IMR-90 (cell line): Measurements from ENCODE around the gene BSPRY. TPM values are rescaled to one million over a fixed set of nuclear protein-coding genes. Genes with fewer than 3 reads are reported as not detected.
A peak's percentile ranks its signal among the peaks of the same experiment; 100 is the strongest.

Source experiments
- ATAC-seq: fragments of 200-7000 bp; cut with Tn5 transposase; 2 replicates; pipeline ENCODE4 v1.9.1; 2020; ENCODE audit warnings: low read depth, mild to moderate bottlenecking, moderate library complexity
- BruUV-seq: library from RNA; stranded (reverse); fragments of 400-500 nt; replicated peaks from 2 replicates; lab custom pipeline; 2021; lab: Mats Ljungman, UMichigan
- CTCF ChIA-PET: fragments of 300-600 bp; formaldehyde crosslinking; extraction: SDS; loops from one replicate; lab custom pipeline; 2021; ENCODE audit warnings: antibody characterized with exemption; lab: Yijun Ruan, JAX
- POLR2A ChIA-PET: fragments of 300-600 bp; sonication (Branson Sonifier 250); formaldehyde crosslinking; loops from one replicate; lab custom pipeline; 2022; ENCODE audit warnings: antibody characterized with exemption; ENCODE audit not compliant: unreplicated experiment; lab: Charles Lee
- DNase-seq: peaks from one replicate; pipeline ENCODE4 v3.0.0; 2013
- H2AFZ ChIP-seq: replicated peaks from 2 replicates; pipeline ENCODE3; 2013; ENCODE audit warnings: low read length, mild to moderate bottlenecking; ENCODE audit not compliant: poor library complexity
- H2AK5ac ChIP-seq: 2 replicates; pipeline ENCODE4 v1.6.1; 2013; ENCODE audit warnings: low read depth, low read length, inconsistent platforms
- H2AK9ac ChIP-seq: replicated peaks from 2 replicates; pipeline ENCODE3; 2013; ENCODE audit warnings: mild to moderate bottlenecking, low read depth, low read length, moderate library complexity; ENCODE audit not compliant: poor library complexity
- H2BK120ac ChIP-seq: 2 replicates; pipeline ENCODE4 v1.6.1; 2013; ENCODE audit warnings: low read depth, low read length, inconsistent platforms
- H2BK15ac ChIP-seq: 3 replicates; pipeline ENCODE4 v1.6.1; 2013; ENCODE audit warnings: low read depth, low read length, inconsistent platforms
- H2BK20ac ChIP-seq: 2 replicates; pipeline ENCODE4 v1.6.1; 2013; ENCODE audit warnings: low read depth, mild to moderate bottlenecking, inconsistent platforms, low read length, moderate library complexity
- H2BK5ac ChIP-seq: 2 replicates; pipeline ENCODE4 v1.6.1; 2013; ENCODE audit warnings: mild to moderate bottlenecking, low read depth, low read length, inconsistent platforms; ENCODE audit not compliant: poor library complexity, severe bottlenecking
- H3K14ac ChIP-seq: replicated peaks from 2 replicates; pipeline ENCODE4 v1.6.1; 2013; ENCODE audit warnings: low read depth, low read length, inconsistent platforms
- H3K18ac ChIP-seq: 2 replicates; pipeline ENCODE4 v1.6.1; 2013; ENCODE audit warnings: low read depth, low read length, control low read depth
- H3K23ac ChIP-seq: 2 replicates; pipeline ENCODE4 v1.6.1; 2013; ENCODE audit warnings: low read depth, low read length, inconsistent platforms
- H3K27ac ChIP-seq: 2 replicates; pipeline ENCODE4 v1.5.1; 2013; ENCODE audit warnings: mild to moderate bottlenecking, control low read depth, low read length; ENCODE audit not compliant: insufficient read depth
- H3K27me3 ChIP-seq: 2 replicates; pipeline ENCODE4 v1.6.1; 2013; ENCODE audit warnings: low read length; ENCODE audit not compliant: control insufficient read depth, insufficient read depth
- H3K36me3 ChIP-seq: 2 replicates; pipeline ENCODE4 v1.6.1; 2013; ENCODE audit warnings: low read length, mixed read lengths; ENCODE audit not compliant: control insufficient read depth, insufficient read depth
- H3K4ac ChIP-seq: 2 replicates; pipeline ENCODE4 v1.6.1; 2013; ENCODE audit warnings: low read depth, low read length, inconsistent platforms
- H3K4me1 ChIP-seq: 2 replicates; pipeline ENCODE4 v1.6.1; 2013; ENCODE audit warnings: low read length, mixed read lengths; ENCODE audit not compliant: control insufficient read depth, insufficient read depth
- H3K4me2 ChIP-seq: 2 replicates; pipeline ENCODE4 v1.6.1; 2013; ENCODE audit warnings: low read depth, mild to moderate bottlenecking, control low read depth, low read length, moderate library complexity
- H3K4me3 ChIP-seq: 2 replicates; pipeline ENCODE4 v1.5.1; 2013; ENCODE audit warnings: low read depth, mild to moderate bottlenecking, control low read depth, low read length, moderate library complexity; ENCODE audit not compliant: insufficient read depth
- H3K56ac ChIP-seq: 2 replicates; pipeline ENCODE4 v1.6.1; 2013; ENCODE audit warnings: low read length, inconsistent platforms; ENCODE audit not compliant: insufficient read depth; ENCODE audit errors: extremely low read depth
- H3K79me1 ChIP-seq, 2 experiments: 2 replicates each; pipeline ENCODE4 v1.6.1; 2013; ENCODE audit warnings: low read length in 2 of 2, inconsistent platforms in 1 of 2, low read depth in 1 of 2
- H3K9ac ChIP-seq: 2 replicates; pipeline ENCODE4 v1.6.1; 2013; ENCODE audit warnings: low read depth, low read length, control low read depth
- H3K9me1 ChIP-seq: 2 replicates; pipeline ENCODE4 v1.6.1; 2013; ENCODE audit warnings: low read length, inconsistent platforms; ENCODE audit not compliant: insufficient read depth
- H3K9me3 ChIP-seq: 2 replicates; pipeline ENCODE4 v1.6.1; 2013; ENCODE audit warnings: low read length; ENCODE audit not compliant: control insufficient read depth, insufficient read depth
- H4K20me1 ChIP-seq: 2 replicates; pipeline ENCODE4 v1.6.1; 2013; ENCODE audit warnings: low read length, inconsistent platforms; ENCODE audit not compliant: insufficient read depth
- H4K5ac ChIP-seq: 2 replicates; pipeline ENCODE4 v1.6.1; 2013; ENCODE audit warnings: mild to moderate bottlenecking, low read depth, low read length, control low read depth
- H4K8ac ChIP-seq, 2 experiments: 2 replicates each; pipeline ENCODE4 v1.6.1; 2013; ENCODE audit warnings: low read depth in 2 of 2, low read length in 2 of 2, control low read depth in 1 of 2, inconsistent platforms in 1 of 2
- H4K91ac ChIP-seq: 2 replicates; pipeline ENCODE4 v1.6.1; 2013; ENCODE audit warnings: low read depth, low read length, inconsistent platforms; ENCODE audit not compliant: insufficient read depth
- BHLHE40 ChIP-seq: fragments of 150-350 bp; IDR thresholded peaks from 2 replicates; pipeline ENCODE4 v1.6.1; 2016; ENCODE audit warnings: mild to moderate bottlenecking, low read depth, low read length
- CHD1 ChIP-seq: IDR thresholded peaks from 2 replicates; pipeline ENCODE4 v1.6.1; 2012; ENCODE audit warnings: low read depth, low read length, improper control_type of control experiment
- CTCF ChIP-seq: conservative IDR thresholded peaks from 2 replicates; pipeline ENCODE4 v1.5.1; 2012; ENCODE audit warnings: mild to moderate bottlenecking, low read depth, low read length, improper control_type of control experiment
- NFE2L2 ChIP-seq: fragments of 150-350 bp; IDR thresholded peaks from 2 replicates; pipeline ENCODE4 v1.6.1; 2016; ENCODE audit warnings: low read depth, mild to moderate bottlenecking, low read length
- WGBS, 2 experiments: methylation state at CpG; one replicate each; pipeline versions ENCODE4 v1.1.5 to v1.1.7; 2013; ENCODE audit warnings: missing lambda C conversion rate in 2 of 2; ENCODE audit not compliant: insufficient read length in 1 of 2; ENCODE audit errors: extremely low coverage in 2 of 2; 5-methylcytosine and 5-hydroxymethylcytosine counted together
- dilution Hi-C: fragments of 300-500 bp; cut with HindIII; formaldehyde crosslinking; loops from one replicate; pipeline ENCODE4 v1.14.3; 2018; ENCODE audit warnings: low sequenced_read_pairs; ENCODE audit not compliant: unreplicated experiment
- in situ Hi-C: fragments of 300-500 bp; cut with MboI; formaldehyde crosslinking; loops from 3 replicates; pipeline ENCODE4 v1.14.3; 2019; ENCODE audit warnings: low sequenced_read_pairs, inconsistent platforms, mixed read lengths
- intact Hi-C: fragments of 100-400 bp; cut with micrococcal nuclease; formaldehyde crosslinking; loops from 2 replicates; pipeline ENCODE4 v1.10.0; 2022
- polyA plus RNA-seq, 3 experiments: library from polyadenylated mRNA; depleted of rRNA; stranded (reverse); fragments of >200 nt; gene quantifications; 2 replicates each; pipeline ENCODE4 v1.2.3, GENCODE V29; 2012; ENCODE audit warnings: low replicate concordance in 1 of 3
- total RNA-seq: library from RNA; depleted of rRNA; stranded (reverse); fragments of >200 nt; gene quantifications from 2 replicates; pipeline ENCODE4 v1.2.3, GENCODE V29; 2012
- TF ChIP-seq, protein P1 (sequence below): fragments of 150-350 bp; IDR thresholded peaks from 2 replicates; pipeline ENCODE4 v1.6.1; 2017; ENCODE audit warnings: mild to moderate bottlenecking, antibody characterized with exemption, low read length, low read depth
- TF ChIP-seq, protein P2 (sequence below): fragments of 150-350 bp; IDR thresholded peaks from 2 replicates; pipeline ENCODE4 v1.6.1; 2016; ENCODE audit warnings: low read depth, mild to moderate bottlenecking, low read length, moderate library complexity, borderline replicate concordance

BSPRY gene
- total and polyA plus RNA-seq, 2 of the 4 experiments (the other 2 are of a cell fraction): not detected

DNA sequence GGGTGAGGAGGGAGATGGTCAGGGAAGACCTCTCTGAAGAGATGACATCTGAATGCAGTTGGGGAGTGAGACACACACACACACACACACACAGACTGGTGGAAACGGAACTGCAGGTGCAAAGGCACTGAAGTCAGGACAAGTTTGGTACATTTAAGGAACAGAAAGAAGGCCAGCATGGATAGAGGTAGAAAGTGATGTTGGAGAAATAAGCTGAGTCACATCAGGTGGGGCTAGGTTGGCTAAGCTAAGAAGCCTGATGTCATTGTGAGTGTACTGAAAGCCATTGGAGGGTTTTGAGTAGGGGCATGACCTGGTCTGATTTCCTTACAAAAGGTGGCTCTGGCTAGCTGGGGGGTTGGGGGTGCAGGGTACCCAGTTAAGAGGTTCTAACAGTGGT is 3.1 kb downstream of the BSPRY start:
- H3K9me1 ChIP-seq: no peaks in the 10 kb centered on the region
- no TSS peak for BruUV-seq
- H2BK20ac ChIP-seq: no peak overlapping the region
- no peak overlapping the region for H3K4me3 ChIP-seq
- H2AK5ac ChIP-seq: no peak overlapping the region
- intact Hi-C loops (no loop called here), in situ Hi-C loops (no loop called here), dilution Hi-C loops (no loop called here)
- no peak overlapping the region for H2BK5ac ChIP-seq
- H3K56ac ChIP-seq: no peak overlapping the region
- ATAC-seq (no peak), DNase-seq (no peak)
- no peaks in the 10 kb centered on the region for H3K9me3 ChIP-seq
- no peaks in the 10 kb centered on the region for H3K36me3 ChIP-seq
- H4K91ac ChIP-seq: no peak overlapping the region
- H3K27ac ChIP-seq: no peak overlapping the region
- H4K5ac ChIP-seq: no peak overlapping the region
- H3K27me3 ChIP-seq: peaks cover 79% of the 10 kb centered on the region
- no peak overlapping the region for H2BK15ac ChIP-seq
- ChIA-PET POLR2A (no interaction called here), CTCF (no interaction called here)
- H3K4me1 ChIP-seq: no peaks in the 10 kb centered on the region
- no peak overlapping the region for H2AFZ ChIP-seq
- no peaks in the 10 kb centered on the region for H3K79me1 ChIP-seq
- H4K8ac ChIP-seq: no peak overlapping the region
- H2BK120ac ChIP-seq: no peak overlapping the region
- H3K18ac ChIP-seq: no peak overlapping the region
- no peak overlapping the region for H3K14ac ChIP-seq
- H4K20me1 ChIP-seq: no peaks in the 10 kb centered on the region
- H3K9ac ChIP-seq: no peak overlapping the region
- no peak overlapping the region for H3K23ac ChIP-seq
- TF ChIP-seq, protein P1, sequence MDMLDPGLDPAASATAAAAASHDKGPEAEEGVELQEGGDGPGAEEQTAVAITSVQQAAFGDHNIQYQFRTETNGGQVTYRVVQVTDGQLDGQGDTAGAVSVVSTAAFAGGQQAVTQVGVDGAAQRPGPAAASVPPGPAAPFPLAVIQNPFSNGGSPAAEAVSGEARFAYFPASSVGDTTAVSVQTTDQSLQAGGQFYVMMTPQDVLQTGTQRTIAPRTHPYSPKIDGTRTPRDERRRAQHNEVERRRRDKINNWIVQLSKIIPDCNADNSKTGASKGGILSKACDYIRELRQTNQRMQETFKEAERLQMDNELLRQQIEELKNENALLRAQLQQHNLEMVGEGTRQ: no peak
- TF ChIP-seq, protein P2, sequence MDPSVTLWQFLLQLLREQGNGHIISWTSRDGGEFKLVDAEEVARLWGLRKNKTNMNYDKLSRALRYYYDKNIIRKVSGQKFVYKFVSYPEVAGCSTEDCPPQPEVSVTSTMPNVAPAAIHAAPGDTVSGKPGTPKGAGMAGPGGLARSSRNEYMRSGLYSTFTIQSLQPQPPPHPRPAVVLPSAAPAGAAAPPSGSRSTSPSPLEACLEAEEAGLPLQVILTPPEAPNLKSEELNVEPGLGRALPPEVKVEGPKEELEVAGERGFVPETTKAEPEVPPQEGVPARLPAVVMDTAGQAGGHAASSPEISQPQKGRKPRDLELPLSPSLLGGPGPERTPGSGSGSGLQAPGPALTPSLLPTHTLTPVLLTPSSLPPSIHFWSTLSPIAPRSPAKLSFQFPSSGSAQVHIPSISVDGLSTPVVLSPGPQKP: no peak
- TF ChIP-seq CTCF (no peak), NFE2L2 (0 out of 2 replicates have a peak, but pooled peaks have one; percentile 21), BHLHE40 (no peak), CHD1 (no peak)
- H3K4me2 ChIP-seq: no peak overlapping the region
- no peak overlapping the region for H2AK9ac ChIP-seq
- WGBS, 2 experiments: no CpG with 5 or more reads among the region's 1 CpG
- H3K4ac ChIP-seq: no peak overlapping the region
